GM19395 (cell line): Measurements from ENCODE around the gene SLC34A3.

Experiments used
- ATAC-seq: cut with Tn5 transposase; IDR thresholded peaks from one replicate; pipeline ENCODE4 v1.9.1; 2021; ENCODE audit warnings: mild to moderate bottlenecking, moderate library complexity; ENCODE audit not compliant: unreplicated experiment

Gene SLC34A3

DNA sequence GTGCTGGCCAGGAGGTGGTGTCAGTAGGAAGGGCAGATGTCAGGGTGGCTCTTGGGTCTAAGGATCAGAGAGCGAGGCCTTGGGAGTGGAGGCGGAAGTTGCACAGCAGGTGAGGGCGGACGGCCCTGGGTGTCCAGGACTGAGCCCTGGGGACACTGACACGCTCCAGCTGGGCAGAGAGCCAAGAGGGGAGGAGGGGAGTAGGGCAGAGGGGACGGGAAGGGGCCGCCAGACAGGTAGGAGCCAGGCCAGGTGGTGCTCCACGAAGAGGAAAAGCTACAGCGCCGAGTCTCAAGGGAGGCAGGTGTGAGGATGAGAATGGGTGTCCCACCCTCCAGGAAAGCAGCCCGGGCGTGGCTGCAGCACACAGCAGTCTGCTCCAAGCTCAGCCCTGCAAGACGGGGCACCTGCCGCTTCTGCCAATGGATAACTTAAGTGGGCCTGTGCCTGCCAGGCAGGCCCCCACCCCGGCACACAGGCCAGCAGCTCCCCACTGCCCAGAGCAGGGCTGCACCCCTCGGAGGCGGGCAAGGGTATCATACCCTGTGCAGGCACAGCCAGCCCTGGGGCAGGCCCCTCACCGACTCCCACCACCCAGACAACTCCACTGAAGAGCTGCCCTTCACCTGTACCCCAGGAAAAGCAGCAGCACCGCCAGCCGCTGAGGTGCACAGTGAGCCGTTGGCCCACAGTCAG, 35.0 kb upstream of the SLC34A3 start:
- ATAC-seq, result no peak

DNA sequence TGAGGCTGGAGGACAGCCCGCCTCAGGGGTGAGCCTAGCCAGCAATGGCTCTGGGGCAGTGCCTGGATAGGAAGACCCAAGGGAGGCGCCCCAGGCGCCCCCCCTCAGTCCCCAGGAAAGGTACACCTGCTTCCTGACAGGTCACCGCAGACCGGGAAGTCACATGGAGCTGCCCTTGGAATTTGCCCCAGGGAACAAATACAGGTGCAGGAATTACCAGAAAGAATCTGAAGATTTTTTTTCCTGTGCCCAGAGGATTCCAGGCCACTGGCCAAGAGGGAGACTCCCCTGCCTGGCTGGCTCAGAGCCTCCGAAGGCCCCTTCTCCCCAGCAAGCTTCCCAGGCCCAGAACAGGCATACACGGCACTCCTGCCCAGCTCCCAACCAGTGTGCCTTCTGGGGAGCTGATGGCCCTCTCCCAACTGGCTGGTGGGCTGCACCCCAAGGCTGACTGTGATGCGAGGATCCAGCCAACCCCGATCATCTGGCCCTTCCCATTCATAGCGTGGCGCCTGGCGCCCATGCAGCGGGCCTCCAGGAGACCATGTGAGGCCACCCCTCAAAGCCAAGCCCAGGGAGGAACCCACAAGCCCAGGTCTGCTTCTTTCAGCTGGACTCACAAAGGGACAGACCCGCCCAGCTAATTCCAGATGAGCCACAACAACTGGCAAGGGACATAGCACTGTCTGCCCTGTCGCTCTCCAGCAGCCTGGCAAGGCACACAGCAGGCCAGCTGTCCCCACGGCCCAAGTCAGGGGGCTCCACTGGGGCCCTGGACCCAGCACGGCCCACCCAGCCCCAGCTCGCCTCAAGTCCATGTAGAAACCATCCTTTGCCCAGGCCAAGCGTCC, 32.4 kb upstream of the SLC34A3 start:
- no peak for ATAC-seq

GRCh38 chr9:137198902-137199283, 31.8 kb upstream of the SLC34A3 start:
- ATAC-seq, result no peak

DNA sequence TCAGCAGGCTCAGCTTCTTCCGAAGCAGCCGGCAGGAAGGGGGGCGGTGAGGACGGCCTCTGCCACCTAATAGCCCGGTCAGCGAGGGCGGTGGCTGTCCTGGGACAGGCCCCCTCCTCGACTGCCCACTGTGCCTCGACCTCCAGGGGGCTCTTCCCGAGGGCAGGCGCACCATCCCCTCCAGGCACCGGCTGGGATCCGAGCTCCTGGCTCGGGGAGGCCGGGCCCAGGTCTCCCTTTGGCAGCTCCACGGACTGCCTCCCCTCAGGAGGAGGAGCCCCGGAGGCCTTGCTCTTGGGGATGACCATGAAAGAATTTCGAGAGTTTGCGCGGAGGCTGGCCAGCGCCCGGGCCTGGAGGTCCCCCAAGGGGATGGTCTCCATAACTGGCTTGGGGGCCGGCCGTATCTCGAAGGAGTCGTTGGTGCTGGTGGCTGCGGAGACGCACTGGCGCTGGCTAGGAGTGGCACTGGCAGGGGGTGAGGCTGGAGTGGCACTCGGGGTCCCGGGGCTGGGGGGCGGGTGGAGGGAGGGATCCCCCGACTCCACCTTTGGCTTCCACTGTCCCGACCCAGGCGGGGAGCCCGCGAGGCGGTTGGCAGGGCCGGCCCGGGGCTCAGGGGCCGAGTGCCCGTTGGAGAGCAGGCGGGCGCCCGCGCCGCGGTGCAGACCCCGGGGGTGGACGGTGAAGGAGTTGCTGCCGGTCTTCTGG, 31.1 kb upstream of the SLC34A3 start:
- ATAC-seq, result no peak

DNA sequence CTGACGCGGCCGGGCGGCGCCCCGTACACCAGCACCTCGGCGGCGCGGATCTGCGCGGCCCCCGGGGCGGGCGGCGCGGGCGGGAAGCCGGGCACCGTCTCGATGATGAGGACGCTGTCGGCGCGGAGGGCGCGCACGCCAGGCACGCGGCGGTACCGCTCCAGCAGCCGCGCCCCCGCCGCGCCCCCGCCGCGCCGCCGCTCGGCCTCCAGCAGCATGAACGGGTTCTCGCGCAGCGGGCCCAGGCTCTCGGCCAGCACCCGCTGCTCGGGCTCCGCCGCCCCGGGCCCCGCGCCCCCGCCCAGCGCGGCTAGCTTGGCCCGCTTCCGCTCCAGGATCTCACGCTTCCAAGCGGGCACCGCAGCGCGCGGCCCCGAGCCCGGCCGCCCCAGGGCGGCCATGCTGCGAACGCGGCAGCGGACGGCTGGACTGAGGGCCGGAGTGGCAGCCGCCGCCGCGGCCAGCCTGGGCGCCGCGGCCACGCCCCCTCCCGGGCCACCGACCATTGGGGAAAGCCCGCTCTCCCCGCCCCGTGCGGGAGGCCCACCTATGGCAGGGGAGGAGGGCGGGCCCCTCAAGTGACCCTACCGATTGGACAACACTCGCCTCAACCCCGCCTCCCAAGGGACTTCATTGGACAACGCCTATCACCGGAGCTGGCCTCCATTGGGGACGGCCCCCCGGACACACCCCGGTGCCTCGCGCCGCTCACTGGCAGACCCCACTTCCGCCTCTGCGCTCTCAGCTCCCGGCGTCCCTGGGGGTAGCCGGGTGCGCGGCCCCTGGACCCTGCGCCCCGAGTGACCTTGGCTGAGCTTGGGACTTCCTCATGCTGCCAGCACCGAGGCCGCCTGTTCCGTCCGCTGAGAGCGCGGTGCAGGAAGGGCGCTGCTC, 30.1 kb upstream of the SLC34A3 start, which contains the start of gene TPRN:
TPRN (minus strand) TSS at position 431 of the 894 bp plus-strand sequence; CDS start at position 401, 30 bp downstream.
- peak; percentile 87 for ATAC-seq

GRCh38 chr9:137201205-137201868, 29.4 kb upstream of the SLC34A3 start:
- no peak for ATAC-seq

DNA sequence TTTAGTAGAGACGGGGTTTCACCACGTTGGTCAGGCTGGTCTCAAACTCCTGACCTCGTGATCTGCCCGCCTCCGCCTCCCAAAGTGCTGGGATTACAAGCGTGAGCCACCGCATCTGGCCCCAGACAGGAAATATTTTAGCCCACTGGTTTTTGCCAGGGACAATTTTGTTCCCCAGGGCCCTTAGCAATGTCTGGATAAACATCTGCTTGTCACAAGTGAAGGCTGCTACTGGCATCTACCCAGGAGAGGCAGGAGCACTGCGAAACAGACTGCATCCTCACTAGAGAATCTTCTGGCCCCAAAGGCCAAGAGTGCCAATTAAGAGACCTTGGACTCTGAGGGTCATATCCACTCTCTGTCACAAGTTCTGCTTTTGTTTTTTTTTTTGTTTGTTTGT, 27.7 kb upstream of the SLC34A3 start:
- ATAC-seq, result no peak

- no peak for ATAC-seq
Observed at GRCh38 chr9:137204731-137205125, 26.0 kb upstream of the SLC34A3 start.

DNA sequence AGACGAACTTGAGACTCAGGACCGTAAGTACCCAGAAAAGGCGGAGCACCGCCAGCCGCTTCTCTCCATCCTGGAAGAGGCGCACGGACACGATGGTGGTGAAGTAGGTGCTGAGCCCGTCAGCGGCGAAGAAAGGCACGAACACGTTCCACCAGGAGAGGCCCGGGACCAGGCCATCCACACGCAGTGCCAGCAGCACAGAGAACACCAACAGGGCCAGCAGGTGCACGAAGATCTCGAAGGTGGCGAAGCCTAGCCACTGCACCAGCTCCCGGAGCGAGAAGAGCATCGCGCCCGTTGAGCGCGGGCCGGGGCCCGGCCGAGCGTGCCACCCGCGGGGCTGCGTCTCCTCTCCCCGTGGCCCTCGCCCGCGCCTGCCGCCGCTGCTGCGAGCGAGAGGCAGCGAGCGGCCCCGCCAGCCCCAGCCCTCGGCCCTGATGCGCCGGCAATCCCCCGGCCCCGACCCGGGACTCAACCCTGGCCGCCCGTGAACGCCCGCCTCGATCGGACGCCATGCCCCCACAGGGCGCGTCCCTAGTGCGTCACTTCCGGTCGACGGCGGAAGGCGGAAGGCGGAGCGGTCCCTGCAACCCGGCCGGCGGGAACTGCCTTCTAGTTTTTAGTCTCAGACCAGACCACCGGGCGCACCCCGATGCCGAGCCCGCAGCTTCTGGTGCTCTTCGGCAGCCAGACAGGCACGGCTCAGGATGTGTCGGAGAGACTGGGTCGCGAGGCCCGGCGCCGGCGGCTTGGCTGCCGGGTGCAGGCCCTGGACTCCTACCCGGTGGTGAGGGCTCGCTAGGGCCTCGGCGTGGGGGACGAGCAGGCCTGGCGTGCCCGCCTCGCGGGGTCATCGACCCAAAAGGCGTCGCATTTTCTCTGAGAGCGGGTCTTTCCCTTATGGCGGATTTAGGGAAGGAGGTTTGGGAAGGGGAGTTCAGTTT, 25.3 kb upstream of the SLC34A3 start, which contains the start of the genes NDOR1 and TMEM203:
NDOR1 (plus strand) TSS at position 575 of the 944 bp plus-strand sequence; CDS start at position 653, 78 bp downstream.
TMEM203 (minus strand) TSS at position 523 of the 944 bp plus-strand sequence; CDS start at position 289, 234 bp downstream.
- peak; percentile 52 for ATAC-seq

DNA sequence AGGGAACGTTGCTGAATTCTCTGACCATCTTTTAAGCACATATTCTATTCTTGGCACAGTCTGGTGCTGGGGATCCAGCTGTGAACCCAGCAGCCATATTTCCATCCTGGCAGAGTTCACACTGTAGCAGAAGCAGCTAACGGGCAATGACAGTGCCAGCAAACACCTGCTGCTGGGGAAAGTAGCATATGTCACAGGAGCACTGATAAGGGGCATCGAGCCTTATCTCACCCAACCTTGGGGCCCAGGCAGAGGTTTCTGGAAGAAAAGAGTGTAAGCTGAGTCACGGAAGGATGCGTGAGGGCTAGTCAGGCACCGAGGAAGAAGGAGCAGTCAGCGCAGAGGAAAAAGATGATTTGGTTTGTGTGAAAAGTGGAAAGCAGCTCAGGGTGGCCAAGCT, 24.1 kb upstream of the SLC34A3 start:
- no peak for ATAC-seq

GRCh38 chr9:137211532-137211931, 19.2 kb upstream of the SLC34A3 start:
- ATAC-seq, result no peak

DNA sequence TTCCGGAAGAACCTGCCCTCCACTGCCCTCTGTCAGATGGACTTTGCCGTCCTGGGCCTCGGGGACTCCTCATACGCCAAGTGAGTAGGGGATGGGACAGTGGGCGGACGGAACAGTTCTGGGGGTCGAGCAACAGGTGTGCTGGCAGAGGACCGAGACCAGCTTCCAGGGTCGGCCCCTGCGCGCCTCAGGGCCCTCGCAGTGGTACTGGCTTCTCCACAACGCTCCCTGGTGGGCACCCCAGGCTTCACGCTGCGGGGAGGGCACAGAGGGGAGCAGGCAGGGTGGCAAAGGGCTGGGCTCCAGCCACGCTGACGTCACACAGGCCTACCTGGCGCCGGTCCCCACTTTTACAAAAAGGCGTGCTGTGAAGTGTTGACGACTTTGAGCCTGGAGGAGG, 18.2 kb upstream of the SLC34A3 start:
- no peak for ATAC-seq

- ATAC-seq, result no peak
Observed at GRCh38 chr9:137213160-137214060, 17.3 kb upstream of the SLC34A3 start.

DNA sequence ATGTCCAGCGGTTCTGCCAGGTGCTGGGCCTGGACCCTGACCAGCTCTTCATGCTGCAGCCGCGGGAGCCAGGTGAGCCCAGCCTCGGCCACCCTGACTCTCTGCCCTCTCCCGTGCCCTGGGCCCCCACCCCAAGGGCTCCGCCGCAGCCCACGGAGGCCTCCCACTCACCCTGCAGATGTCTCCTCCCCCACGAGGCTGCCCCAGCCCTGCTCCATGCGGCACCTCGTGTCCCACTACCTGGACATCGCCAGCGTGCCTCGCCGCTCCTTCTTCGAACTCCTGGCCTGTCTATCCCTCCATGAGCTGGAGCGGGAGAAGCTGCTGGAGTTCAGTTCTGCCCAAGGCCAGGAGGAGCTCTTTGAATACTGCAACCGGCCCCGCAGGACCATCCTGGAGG, 16.1 kb upstream of the SLC34A3 start:
- ATAC-seq, result no peak

- ATAC-seq, result no peak
Observed at GRCh38 chr9:137215196-137215986, 15.3 kb upstream of the SLC34A3 start.

GRCh38 chr9:137216188-137216965, 14.3 kb upstream of the SLC34A3 start:
- ATAC-seq, result no peak
